ENCODE measurements around the gene TOR1B. TPM values are rescaled to one million over a fixed set of nuclear protein-coding genes. Genes with fewer than 3 reads are reported as not detected.

The TOR1B gene
- polyA plus RNA-seq, 1 of the 3 experiments (the other 2 are of a cell fraction): 37.4 TPM

DNA sequence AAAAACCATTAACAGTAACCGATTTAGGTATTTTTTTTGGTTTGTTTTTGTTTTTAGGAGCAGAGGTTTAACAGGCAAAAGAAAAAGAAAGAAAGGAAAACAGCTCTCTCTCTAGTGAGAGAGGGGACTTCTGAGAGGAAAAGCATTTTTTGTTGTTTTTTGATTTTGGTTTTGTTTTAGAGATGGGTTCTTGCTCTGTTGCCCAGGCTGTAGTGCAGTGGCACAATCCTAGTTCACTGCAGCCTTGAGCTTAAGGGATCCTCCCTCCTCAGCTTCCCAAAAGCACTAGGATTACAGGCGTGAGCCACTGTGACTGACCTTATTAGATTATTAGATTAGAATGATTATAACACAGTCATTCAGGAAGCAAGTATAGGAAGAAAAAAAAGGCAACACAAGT lies 42.4 kb downstream of the TOR1B start:
- peaks cover 0 to 3% of the 10 kb centered on the region in 2 experiments for H3K36me3 ChIP-seq (replicated peaks in 1 of 2; ENCODE audit: control insufficient read depth in 1 of 2, insufficient read depth in 2 of 2, low read length in 1 of 2)
- ChIA-PET CTCF (interaction anchor here (0.6 to 3.4 kb wide), 3 partner anchors 203 to 391 kb away, joined by 3 to 10 read pairs (median 3); no protein-coding TSS in a partner anchor), POLR2A (no interaction called here)
- H3K79me2 ChIP-seq (ENCODE audit: insufficient read depth): no peaks in the 10 kb centered on the region; the same call in none of the 2 replicates
- DNase-seq: no peak
- H3K4me2 ChIP-seq: no peak overlapping the region
- H3F3A ChIP-seq (replicated peaks; ENCODE audit: insufficient read depth): peaks cover 6% of the 10 kb centered on the region
- no peaks in the 10 kb centered on the region for H4K20me1 ChIP-seq (ENCODE audit: insufficient read depth)
- no peaks in the 10 kb centered on the region for H3K9me3 ChIP-seq
- H3K9ac ChIP-seq: no peak overlapping the region
- no peak overlapping the region for H3K4me3 ChIP-seq (ENCODE audit: low read depth in 2 of 2, low read length in 1 of 2)
- H3K9me2 ChIP-seq: no peaks in the 10 kb centered on the region
- no peak overlapping the region for H3K27ac ChIP-seq (ENCODE audit: low read depth in 2 of 2, low read length in 1 of 2)
- no peaks in the 10 kb centered on the region for H3K27me3 ChIP-seq (ENCODE audit: insufficient read depth)
- 40% methylated on average over 2 of the region's 2 CpGs for WGBS (ENCODE audit: low lambda C conversion rate)
- H2AFZ ChIP-seq (ENCODE audit: low read depth): no peak overlapping the region
- H3K4me1 ChIP-seq (ENCODE audit: control insufficient read depth in 1 of 2, insufficient read depth in 2 of 2, low read depth in 1 of 2, low read length in 1 of 2): peaks cover 0 to 20% of the 10 kb centered on the region in 2 experiments; a peak in 1 of 4 replicates
- TF ChIP-seq JUND (IDR thresholded peaks at IDR 0.05) (no peak), GABPA (IDR thresholded peaks at IDR 0.05; ENCODE audit: low read depth) (no peak), RXRA (IDR thresholded peaks at IDR 0.05; ENCODE audit: borderline replicate concordance, low read depth) (no peak), FOXJ3 (CRISPR knock-in tag; IDR thresholded peaks at IDR 0.05) (no peak), RCOR1 (IDR thresholded peaks at IDR 0.05; ENCODE audit: low read length) (no peak), TCF12 (IDR thresholded peaks at IDR 0.05) (no peak)

DNA sequence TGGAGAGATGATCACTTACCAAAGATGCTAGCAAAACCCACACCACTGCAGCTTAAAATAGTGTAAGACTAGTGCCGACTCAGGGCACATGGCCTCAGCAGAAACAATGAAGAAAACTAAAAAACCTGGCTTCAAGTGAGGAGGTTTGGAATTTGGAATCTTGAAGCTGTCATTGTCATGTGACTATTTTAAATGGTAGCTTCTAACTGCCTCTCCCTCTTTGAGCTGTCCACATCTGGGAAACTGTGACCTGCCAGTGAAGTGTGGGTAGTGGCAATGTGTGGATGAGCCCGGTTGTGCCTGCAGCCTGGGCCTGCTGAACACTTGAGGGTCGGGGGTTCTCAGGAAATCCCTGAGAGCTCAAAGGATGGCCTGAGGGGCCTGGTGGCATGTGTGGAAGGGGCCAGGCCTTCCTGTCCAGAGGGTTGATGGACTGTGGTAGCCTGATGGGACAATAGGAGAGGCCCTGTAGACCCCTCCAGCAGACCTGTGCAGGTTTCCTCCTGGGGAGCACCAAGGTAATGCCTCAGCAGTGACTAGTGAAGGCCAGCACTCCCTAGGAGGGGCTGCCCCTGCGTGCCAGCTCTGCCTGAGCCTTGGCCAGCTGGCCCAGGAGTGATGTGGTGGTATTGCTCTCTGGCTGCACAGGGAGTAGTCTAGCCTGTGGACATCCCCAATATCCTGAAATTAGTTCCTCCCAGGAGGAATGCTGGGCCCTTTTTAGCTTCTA lies 45.9 kb downstream of the TOR1B start:
- Histone ChIP-seq H3K4me1 (ENCODE audit: control insufficient read depth in 1 of 2, insufficient read depth in 2 of 2, low read depth in 1 of 2, low read length in 1 of 2) (peaks cover 0 to 33% of the 10 kb centered on the region in 2 experiments; a peak in 2 of 4 replicates), H3K4me2 (no peak overlapping the region), H3F3A (replicated peaks; ENCODE audit: insufficient read depth) (peaks cover 9% of the 10 kb centered on the region), H3K9ac (no peak overlapping the region), H3K9me2 (no peaks in the 10 kb centered on the region), H3K36me3 (replicated peaks in 1 of 2; ENCODE audit: control insufficient read depth in 1 of 2, insufficient read depth in 2 of 2, low read length in 1 of 2) (peaks cover 0 to 30% of the 10 kb centered on the region in 2 experiments), H3K4me3 (ENCODE audit: low read depth in 2 of 2, low read length in 1 of 2) (no peak overlapping the region), H3K79me2 (ENCODE audit: insufficient read depth) (no peaks in the 10 kb centered on the region), H3K27me3 (ENCODE audit: insufficient read depth) (no peaks in the 10 kb centered on the region), H4K20me1 (ENCODE audit: insufficient read depth) (no peaks in the 10 kb centered on the region), H3K9me3 (no peaks in the 10 kb centered on the region), H3K27ac (ENCODE audit: low read depth in 2 of 2, low read length in 1 of 2) (no peak overlapping the region; a peak in 1 of 4 replicates), H2AFZ (ENCODE audit: low read depth) (no peak overlapping the region)
- 94% methylated on average over 1 of the region's 4 CpGs for WGBS (ENCODE audit: low lambda C conversion rate)
- ChIA-PET POLR2A (interaction anchor here (0.6 kb wide), 1 partner anchor 14 kb away, joined by 3 read pairs; no protein-coding TSS in a partner anchor), CTCF (interaction anchor here (0.7 to 1.3 kb wide), 4 partner anchors 27 to 394 kb away, joined by 3 to 4 read pairs (median 3); no protein-coding TSS in a partner anchor)
- DNase-seq: no peak
- TF ChIP-seq FOXM1 (IDR thresholded peaks at IDR 0.05; ENCODE audit: low read depth) (no peak), RFX5 (IDR thresholded peaks at IDR 0.05; ENCODE audit: low read length) (no peak)

DNA sequence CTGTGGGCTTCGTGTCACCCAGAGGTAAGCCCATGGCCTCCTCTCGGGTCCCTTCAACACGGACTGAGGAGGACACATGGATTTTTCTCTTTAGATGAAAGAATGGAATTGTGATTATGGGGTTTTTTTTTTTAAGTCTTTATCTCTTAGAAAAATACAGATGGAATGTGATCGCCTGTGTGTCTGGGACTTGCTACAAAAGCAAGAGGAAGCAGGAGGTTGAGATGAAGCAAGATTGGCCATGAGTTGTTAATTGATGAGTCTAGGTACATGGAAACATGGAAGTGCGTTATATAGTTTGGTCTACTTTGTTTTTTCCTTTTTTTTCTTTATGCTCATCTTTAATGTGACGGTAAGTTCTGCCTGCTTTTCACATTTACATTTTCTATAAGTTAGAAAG lies 46.9 kb downstream of the TOR1B start:
- ChIA-PET CTCF (interaction anchor here (0.6 kb wide), 1 partner anchor 85 kb away, joined by 3 read pairs; no protein-coding TSS in a partner anchor), POLR2A (no interaction called here)
- Histone ChIP-seq H3F3A (replicated peaks; ENCODE audit: insufficient read depth) (peaks cover 3% of the 10 kb centered on the region), H3K27me3 (ENCODE audit: insufficient read depth) (no peaks in the 10 kb centered on the region), H3K4me2 (no peak overlapping the region), H3K9me2 (no peaks in the 10 kb centered on the region), H4K20me1 (ENCODE audit: insufficient read depth) (no peaks in the 10 kb centered on the region), H3K27ac (ENCODE audit: low read depth in 2 of 2, low read length in 1 of 2) (no peak overlapping the region), H3K9ac (no peak overlapping the region), H3K36me3 (replicated peaks in 1 of 2; ENCODE audit: control insufficient read depth in 1 of 2, insufficient read depth in 2 of 2, low read length in 1 of 2) (peaks cover 7 to 39% of the 10 kb centered on the region in 2 experiments), H2AFZ (ENCODE audit: low read depth) (no peak overlapping the region), H3K4me3 (ENCODE audit: low read depth in 2 of 2, low read length in 1 of 2) (no peak overlapping the region), H3K9me3 (no peaks in the 10 kb centered on the region), H3K4me1 (ENCODE audit: control insufficient read depth in 1 of 2, insufficient read depth in 2 of 2, low read depth in 1 of 2, low read length in 1 of 2) (peaks cover 0 to 33% of the 10 kb centered on the region in 2 experiments; a peak in 2 of 4 replicates), H3K79me2 (ENCODE audit: insufficient read depth) (no peaks in the 10 kb centered on the region)
- no peak for DNase-seq
- WGBS (ENCODE audit: low lambda C conversion rate): 83% methylated on average over 6 of the region's 6 CpGs
- TF ChIP-seq POLR2AphosphoS5 (IDR thresholded peaks at IDR 0.05; ENCODE audit: low read depth, low read length) (no peak), EP300 (IDR thresholded peaks at IDR 0.05; ENCODE audit: borderline replicate concordance in 1 of 2, low read depth in 1 of 2, low read length in 1 of 2) (no peak), SIN3A (IDR thresholded peaks at IDR 0.05; ENCODE audit: borderline replicate concordance, low read depth, low read length) (no peak), TAF1 (IDR thresholded peaks at IDR 0.05; ENCODE audit: borderline replicate concordance, low read depth, low read length) (no peak), GATA2 (CRISPR knock-in tag; IDR thresholded peaks at IDR 0.05) (no peak), FOXM1 (IDR thresholded peaks at IDR 0.05; ENCODE audit: low read depth) (no peak)
- TF ChIP-seq, protein P1, sequence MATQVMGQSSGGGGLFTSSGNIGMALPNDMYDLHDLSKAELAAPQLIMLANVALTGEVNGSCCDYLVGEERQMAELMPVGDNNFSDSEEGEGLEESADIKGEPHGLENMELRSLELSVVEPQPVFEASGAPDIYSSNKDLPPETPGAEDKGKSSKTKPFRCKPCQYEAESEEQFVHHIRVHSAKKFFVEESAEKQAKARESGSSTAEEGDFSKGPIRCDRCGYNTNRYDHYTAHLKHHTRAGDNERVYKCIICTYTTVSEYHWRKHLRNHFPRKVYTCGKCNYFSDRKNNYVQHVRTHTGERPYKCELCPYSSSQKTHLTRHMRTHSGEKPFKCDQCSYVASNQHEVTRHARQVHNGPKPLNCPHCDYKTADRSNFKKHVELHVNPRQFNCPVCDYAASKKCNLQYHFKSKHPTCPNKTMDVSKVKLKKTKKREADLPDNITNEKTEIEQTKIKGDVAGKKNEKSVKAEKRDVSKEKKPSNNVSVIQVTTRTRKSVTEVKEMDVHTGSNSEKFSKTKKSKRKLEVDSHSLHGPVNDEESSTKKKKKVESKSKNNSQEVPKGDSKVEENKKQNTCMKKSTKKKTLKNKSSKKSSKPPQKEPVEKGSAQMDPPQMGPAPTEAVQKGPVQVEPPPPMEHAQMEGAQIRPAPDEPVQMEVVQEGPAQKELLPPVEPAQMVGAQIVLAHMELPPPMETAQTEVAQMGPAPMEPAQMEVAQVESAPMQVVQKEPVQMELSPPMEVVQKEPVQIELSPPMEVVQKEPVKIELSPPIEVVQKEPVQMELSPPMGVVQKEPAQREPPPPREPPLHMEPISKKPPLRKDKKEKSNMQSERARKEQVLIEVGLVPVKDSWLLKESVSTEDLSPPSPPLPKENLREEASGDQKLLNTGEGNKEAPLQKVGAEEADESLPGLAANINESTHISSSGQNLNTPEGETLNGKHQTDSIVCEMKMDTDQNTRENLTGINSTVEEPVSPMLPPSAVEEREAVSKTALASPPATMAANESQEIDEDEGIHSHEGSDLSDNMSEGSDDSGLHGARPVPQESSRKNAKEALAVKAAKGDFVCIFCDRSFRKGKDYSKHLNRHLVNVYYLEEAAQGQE (IDR thresholded peaks at IDR 0.05; ENCODE audit: low read depth, low read length): no peak
- TF ChIP-seq, protein P2, sequence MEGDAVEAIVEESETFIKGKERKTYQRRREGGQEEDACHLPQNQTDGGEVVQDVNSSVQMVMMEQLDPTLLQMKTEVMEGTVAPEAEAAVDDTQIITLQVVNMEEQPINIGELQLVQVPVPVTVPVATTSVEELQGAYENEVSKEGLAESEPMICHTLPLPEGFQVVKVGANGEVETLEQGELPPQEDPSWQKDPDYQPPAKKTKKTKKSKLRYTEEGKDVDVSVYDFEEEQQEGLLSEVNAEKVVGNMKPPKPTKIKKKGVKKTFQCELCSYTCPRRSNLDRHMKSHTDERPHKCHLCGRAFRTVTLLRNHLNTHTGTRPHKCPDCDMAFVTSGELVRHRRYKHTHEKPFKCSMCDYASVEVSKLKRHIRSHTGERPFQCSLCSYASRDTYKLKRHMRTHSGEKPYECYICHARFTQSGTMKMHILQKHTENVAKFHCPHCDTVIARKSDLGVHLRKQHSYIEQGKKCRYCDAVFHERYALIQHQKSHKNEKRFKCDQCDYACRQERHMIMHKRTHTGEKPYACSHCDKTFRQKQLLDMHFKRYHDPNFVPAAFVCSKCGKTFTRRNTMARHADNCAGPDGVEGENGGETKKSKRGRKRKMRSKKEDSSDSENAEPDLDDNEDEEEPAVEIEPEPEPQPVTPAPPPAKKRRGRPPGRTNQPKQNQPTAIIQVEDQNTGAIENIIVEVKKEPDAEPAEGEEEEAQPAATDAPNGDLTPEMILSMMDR (IDR thresholded peaks at IDR 0.05): no peak
